ENCODE results near the gene PRR15L.
"Not testable (repeated sequence)": the region's sequence is repeated elsewhere in the genome, so short reads cannot be mapped to it uniquely, and the experiment has no call there.

Gene PRR15L

DNA sequence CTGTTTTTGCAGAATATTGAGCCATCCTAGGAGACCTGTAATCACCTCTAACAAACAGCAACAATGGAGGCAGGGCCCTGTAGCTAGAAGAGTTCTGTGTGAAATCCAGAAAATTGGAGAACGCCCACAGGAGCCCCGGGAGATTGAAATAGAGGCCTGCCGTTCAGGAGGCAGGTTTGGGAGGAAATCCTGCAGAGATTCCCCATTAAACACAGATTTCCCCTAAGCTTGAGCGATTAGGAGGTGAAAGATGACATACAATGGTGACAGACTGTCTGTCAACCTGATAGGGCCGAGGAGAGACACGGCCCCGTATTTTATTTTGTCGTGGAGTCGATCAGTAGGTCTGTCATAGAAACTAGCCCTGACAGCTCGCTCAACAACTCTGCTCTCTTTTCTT, 31.5 kb upstream of the PRR15L start:
- in situ Hi-C loops (cut with HindIII; ENCODE audit: low sequenced_read_pairs): no loop called here

DNA sequence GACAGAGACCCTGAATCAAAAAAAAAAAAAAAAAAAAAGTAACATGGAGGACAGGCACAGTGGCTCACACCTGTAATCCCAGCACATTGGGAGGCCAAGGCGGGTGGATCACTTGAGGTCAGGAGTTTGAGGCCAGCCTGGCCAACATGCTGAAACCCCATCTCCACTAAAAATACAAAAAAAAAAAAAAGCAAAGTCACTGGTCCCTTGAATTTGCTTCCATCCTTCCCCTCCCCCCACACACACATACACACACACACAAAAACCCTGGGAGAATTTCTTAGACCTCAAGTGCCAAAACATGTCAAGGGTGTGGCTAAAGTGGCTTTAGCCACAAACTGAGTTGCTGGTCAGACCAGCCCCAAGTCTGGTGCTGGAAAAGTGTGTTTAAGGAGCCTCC, 30.8 kb upstream of the PRR15L start:
- in situ Hi-C loops (cut with HindIII; ENCODE audit: low sequenced_read_pairs): not testable (repeated sequence)

DNA sequence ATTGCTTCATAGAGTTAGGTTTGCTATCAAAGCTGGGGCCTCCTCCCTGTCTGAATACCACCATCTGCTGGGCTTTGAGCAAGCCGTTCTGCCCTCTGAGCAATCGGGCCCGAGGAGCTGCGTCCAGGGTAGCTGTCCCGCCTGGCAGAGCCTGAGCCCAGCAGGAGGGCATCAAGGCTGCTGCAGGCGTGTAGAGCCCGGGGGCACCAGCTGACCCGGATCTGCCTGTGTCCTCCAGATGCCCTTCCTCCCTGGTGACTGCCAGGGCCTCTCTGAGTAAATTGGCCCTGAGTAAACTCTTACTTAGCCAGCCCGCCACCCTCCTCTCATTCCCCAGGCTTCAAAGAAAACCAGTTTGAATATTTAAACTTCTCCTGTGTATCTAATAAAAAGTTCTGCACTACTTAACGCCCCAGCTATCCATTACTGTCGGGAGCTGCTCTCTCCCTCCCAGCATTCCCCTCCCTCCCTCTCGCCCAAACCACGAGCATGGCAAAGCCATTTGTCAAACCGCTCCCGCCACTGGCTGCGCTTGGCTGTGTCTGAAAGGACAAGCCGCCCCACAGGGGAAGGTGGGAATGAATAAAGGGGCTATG, 29.7 kb upstream of the PRR15L start:
- in situ Hi-C loops (cut with HindIII; ENCODE audit: low sequenced_read_pairs): no loop called here

GRCh38 chr17:47986520-47986919, 28.8 kb upstream of the PRR15L start:
- in situ Hi-C loops (cut with HindIII; ENCODE audit: low sequenced_read_pairs): no loop called here

- in situ Hi-C loops (cut with HindIII; ENCODE audit: low sequenced_read_pairs): no loop called here
Measured at GRCh38 chr17:47983492-47984223, 26.0 kb upstream of the PRR15L start.

DNA sequence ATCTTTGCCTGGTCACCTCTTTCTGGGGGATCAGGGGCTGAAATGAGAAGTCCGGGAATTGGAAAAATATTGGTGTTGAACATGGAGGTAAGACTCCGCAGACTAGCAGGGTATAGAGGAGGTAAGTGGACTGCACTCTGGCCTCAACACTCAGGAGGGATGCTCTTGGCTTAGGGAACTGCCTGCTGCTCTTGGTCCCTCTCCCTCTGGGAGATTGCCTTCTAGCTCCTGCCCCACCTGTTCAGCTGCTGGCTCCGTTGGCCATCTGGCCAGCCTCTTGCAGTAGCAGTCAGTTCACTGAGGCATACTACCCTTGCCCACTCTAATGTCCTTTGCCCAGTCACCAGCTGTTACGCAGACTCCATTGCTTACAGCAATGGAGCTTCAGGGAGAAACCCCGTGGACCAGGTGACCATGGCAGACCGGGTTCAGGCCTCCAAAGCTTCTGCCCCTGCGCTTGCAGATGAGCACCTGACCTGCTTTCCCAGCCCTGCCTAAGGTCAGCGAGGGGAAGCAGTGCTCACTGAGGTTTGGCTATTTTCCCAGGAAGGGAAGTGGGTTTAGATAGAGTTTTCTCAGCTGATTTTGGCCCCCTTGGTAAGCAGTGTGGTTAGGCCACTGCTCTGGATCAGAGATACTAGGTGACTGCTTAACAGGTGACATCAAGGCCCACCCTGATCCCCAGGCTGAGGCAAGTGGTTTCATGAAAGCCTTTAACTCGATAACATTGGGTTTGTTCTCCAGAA, 25.1 kb upstream of the PRR15L start:
- in situ Hi-C loops (cut with HindIII; ENCODE audit: low sequenced_read_pairs): no loop called here

- in situ Hi-C loops (cut with HindIII; ENCODE audit: low sequenced_read_pairs): no loop called here
Measured at GRCh38 chr17:47982091-47982617, 24.5 kb upstream of the PRR15L start.

GRCh38 chr17:47981462-47981861, 23.8 kb upstream of the PRR15L start:
- in situ Hi-C loops (cut with HindIII; ENCODE audit: low sequenced_read_pairs): no loop called here

- in situ Hi-C loops (cut with HindIII; ENCODE audit: low sequenced_read_pairs): no loop called here
Measured at GRCh38 chr17:47980541-47980940, 22.9 kb upstream of the PRR15L start.

DNA sequence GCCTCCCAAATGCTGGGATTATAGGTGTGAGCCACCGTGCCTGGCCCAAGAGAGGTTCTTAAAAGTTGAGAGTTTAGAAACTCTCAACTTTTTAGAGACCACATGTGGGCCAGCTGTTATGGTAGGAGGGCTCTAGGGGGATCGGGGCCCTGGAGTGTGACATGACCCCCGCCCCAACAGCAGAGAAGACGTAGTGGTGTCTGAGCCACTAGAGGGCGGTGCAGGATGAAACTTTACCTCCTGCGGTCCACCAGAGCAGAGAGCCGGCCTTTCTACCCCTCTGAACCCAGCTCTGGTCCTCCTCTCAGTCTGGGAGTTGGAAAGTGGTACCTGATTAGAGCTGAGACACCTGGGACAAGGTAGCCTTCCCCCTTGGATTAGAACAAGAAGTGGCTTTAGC, 20.6 kb upstream of the PRR15L start:
- in situ Hi-C loops (cut with HindIII; ENCODE audit: low sequenced_read_pairs): no loop called here

DNA sequence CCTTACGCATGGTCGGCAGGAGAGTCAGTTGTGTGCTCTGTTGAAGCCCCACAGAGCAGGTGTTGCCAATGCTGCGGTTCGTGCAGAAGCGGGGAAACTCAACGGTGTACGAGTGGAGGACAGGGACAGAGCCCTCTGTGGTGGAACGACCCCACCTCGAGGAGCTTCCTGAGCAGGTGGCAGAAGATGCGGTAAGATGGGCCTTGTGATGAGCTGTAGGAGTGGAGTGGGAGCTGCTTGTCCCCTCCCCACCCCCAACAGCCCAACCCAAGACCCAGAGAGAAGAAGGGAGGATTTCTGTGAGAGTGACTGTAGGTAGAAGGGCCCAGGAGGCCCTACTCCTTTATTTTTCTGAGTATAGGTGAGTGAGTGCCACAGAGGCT, 18.1 kb upstream of the PRR15L start:
- in situ Hi-C loops (cut with HindIII; ENCODE audit: low sequenced_read_pairs): no loop called here

GRCh38 chr17:47975189-47975822, 17.6 kb upstream of the PRR15L start:
- in situ Hi-C loops (cut with HindIII; ENCODE audit: low sequenced_read_pairs): no loop called here

- in situ Hi-C loops (cut with HindIII; ENCODE audit: low sequenced_read_pairs): loop anchor here (25.0 kb wide), 1 partner anchor 111 kb away; the partner anchor contains the start of gene SP6
Measured at GRCh38 chr17:47973541-47973940, 15.9 kb upstream of the PRR15L start.

DNA sequence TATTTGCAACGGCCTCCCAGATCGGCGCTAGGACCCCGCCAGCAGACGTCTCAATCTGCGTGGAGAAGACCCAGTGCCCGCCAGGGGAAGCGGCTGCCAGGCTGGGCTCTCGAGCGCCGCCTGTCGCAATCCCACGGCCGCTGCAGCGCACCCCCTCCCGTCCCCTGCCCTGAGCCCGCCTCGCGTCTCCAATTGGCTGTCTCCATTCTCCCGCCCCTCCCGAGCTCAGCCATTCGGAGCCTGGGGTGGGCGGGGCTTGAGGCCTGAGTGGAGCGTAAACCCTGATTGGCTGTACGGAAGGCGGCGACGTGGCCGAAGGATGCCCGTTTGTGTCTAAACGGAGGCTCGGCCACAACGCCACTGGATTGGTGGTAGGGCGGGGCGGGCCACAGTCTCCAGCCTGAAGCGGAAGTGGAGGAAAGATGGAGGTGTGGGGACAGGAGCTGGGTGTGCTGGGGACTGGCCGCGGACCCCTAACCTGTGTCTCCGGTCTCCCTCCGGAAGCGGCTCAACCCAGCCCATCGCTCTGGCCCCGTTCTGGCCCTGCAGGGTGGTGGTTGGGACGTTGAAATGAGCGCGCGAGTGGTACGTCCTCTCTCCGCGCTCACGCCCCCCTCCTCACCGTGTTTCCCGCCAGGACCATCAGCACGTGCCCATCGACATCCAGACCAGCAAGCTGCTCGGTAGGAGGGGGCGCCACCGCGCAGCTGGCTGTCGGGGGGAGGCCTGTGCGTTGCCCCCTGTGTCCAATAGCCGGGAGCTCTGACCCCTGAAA, 13.2 kb upstream of the PRR15L start, which contains the start of gene CDK5RAP3:
Gene CDK5RAP3 (plus strand): TSS at position 389 of the 775 bp plus-strand sequence. CDS start 34 bp downstream, at position 423.
- in situ Hi-C loops (cut with HindIII; ENCODE audit: low sequenced_read_pairs): loop anchor here (25.0 kb wide), 1 partner anchor 109 kb away; the partner anchor contains the start of gene SP6

DNA sequence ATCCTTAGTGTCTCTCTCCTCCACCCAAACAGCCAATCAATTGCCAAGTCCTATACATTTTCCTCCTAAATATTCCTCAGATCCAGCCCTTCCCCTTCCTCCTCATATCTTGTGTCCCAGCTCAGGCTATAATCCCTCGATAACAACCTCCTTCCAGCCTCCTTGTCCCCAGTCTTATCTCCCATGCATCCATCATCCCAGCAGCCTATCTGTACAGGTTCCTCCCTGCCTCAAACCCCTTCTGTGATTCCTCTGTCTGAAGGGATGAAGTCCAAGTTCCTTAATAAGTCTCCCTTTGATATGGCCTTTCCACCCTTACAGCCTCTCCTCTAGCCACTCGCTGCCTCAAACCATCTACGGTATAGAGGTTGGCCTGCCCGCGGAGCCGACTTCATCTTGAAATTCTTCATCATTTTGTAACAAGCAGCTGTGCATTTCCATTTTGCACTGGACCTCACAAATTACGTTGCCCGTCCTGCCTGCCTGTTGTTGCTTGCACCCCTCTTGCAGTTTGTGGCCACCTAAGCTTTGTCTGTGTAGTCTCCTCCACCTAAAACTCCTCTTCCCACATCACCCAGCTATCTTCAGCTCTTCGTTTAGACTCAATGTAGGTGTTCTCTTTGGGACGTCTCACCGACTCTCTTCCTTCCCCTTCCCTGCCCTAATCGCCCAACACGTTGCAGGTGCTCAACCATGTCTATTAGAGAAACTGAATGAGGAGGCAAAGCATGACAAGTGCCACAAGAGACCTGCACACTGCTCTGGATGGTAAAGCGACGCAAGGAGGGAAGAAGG, 12.4 kb upstream of the PRR15L start:
- in situ Hi-C loops (cut with HindIII; ENCODE audit: low sequenced_read_pairs): loop anchor here (25.0 kb wide), 1 partner anchor 108 kb away; the partner anchor contains the start of gene SP6

DNA sequence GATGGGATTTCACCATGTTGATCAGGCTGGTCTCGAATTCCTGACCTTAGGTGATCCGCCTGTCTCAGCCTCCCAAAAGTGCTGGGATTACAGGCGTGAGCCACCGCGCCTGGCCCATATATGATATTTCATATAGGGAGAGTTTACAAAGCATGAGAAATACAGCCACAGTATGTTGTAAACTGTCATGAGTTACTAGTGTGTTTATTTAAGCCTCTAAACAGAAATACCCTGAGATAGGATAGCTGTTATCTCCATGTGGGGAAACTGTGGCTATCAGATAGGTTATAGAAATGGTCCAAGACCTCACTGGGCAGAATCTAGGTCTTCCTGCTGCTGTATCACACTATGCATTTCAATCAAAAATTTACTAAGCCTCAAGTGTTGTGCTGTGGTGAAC, 11.2 kb upstream of the PRR15L start:
- in situ Hi-C loops (cut with HindIII; ENCODE audit: low sequenced_read_pairs): loop anchor here (25.0 kb wide), 1 partner anchor 107 kb away; the partner anchor contains the start of gene SP6

GRCh38 chr17:47967607-47968252, 10.0 kb upstream of the PRR15L start:
- in situ Hi-C loops (cut with HindIII; ENCODE audit: low sequenced_read_pairs): loop anchor here (25.0 kb wide), 1 partner anchor 105 kb away; the partner anchor contains the start of gene SP6

GRCh38 chr17:47966079-47966519, 8.4 kb upstream of the PRR15L start:
- in situ Hi-C loops (cut with HindIII; ENCODE audit: low sequenced_read_pairs): loop anchor here (25.0 kb wide), 1 partner anchor 104 kb away; the partner anchor contains the start of gene SP6

Measured in DLD1 (cell line).